HepG2 (cell line): Measurements from ENCODE around the gene ELF2. TPM values are rescaled to one million over a fixed set of nuclear protein-coding genes. Genes with fewer than 3 reads are reported as not detected.

Experiments used
- AGO1 ChIP-seq: fragments of 200-400 bp; formaldehyde crosslinking; IDR thresholded peaks from 2 replicates; pipeline ENCODE4 v1.6.1; 2017; ENCODE audit warnings: mild to moderate bottlenecking, low read depth, low read length, moderate library complexity; ENCODE audit not compliant: poor library complexity, severe bottlenecking
- DZIP1 ChIP-seq: sonication (generic); formaldehyde crosslinking; IDR thresholded peaks from 2 replicates; pipeline ENCODE4 v1.5.0; 2020; ENCODE audit warnings: mild to moderate bottlenecking, missing genetic modification reagents
- E2F1 ChIP-seq: sonication (generic); formaldehyde crosslinking; IDR thresholded peaks from 2 replicates; pipeline ENCODE4 v1.5.0; 2020; ENCODE audit warnings: missing genetic modification reagents
- ESRRA ChIP-seq: sonication (generic); formaldehyde crosslinking; IDR thresholded peaks from 2 replicates; pipeline ENCODE4 v1.5.1; 2020; ENCODE audit warnings: mild to moderate bottlenecking, low read depth, missing genetic modification reagents
- IKZF5 ChIP-seq: IDR thresholded peaks from 2 replicates; pipeline ENCODE4 v1.6.1; 2018; ENCODE audit warnings: missing genetic modification reagents, mild to moderate bottlenecking, missing compliant biosample characterization
- MIXL1 ChIP-seq: IDR thresholded peaks from 2 replicates; pipeline ENCODE4 v1.6.1; 2016
- NFRKB ChIP-seq: fragments of 450-650 bp; IDR thresholded peaks from 2 replicates; pipeline ENCODE4 v1.6.1; 2017
- PAF1 ChIP-seq: IDR thresholded peaks from 2 replicates; pipeline ENCODE4 v1.6.1; 2016; ENCODE audit warnings: missing genetic modification reagents, missing compliant biosample characterization
- SP1 ChIP-seq, 2 experiments: fragments of 450-650 bp in 1 of 2; sonication (generic) in 1 of 2; formaldehyde crosslinking in 1 of 2; IDR thresholded peaks; 2 replicates each; pipeline versions ENCODE4 v1.4.0 to v1.6.1; 2016 to 2020; ENCODE audit warnings: missing genetic modification reagents in 1 of 2
- THAP7 ChIP-seq: sonication (generic); formaldehyde crosslinking; IDR thresholded peaks from 2 replicates; pipeline ENCODE4 v1.8.1; 2023; ENCODE audit warnings: mild to moderate bottlenecking, missing genetic modification reagents
- ZNF101 ChIP-seq: sonication (generic); formaldehyde crosslinking; IDR thresholded peaks from 2 replicates; pipeline ENCODE4 v1.4.0; 2020; ENCODE audit warnings: mild to moderate bottlenecking, low read depth, missing genetic modification reagents, borderline replicate concordance
- ZNF224 ChIP-seq: sonication (generic); formaldehyde crosslinking; IDR thresholded peaks from 2 replicates; pipeline ENCODE4 v1.5.0; 2020; ENCODE audit warnings: mild to moderate bottlenecking, missing genetic modification reagents
- ZNF430 ChIP-seq: sonication (generic); formaldehyde crosslinking; IDR thresholded peaks from 2 replicates; pipeline ENCODE4 v1.9.0; 2021; ENCODE audit warnings: mild to moderate bottlenecking, missing genetic modification reagents
- ZNF597 ChIP-seq: sonication (generic); formaldehyde crosslinking; IDR thresholded peaks from 2 replicates; pipeline ENCODE4 v1.5.0; 2020; ENCODE audit warnings: missing genetic modification reagents
- ZNF646 ChIP-seq: sonication (generic); formaldehyde crosslinking; IDR thresholded peaks from 2 replicates; pipeline ENCODE4 v1.9.0; 2021; ENCODE audit warnings: mild to moderate bottlenecking, missing genetic modification reagents
- polyA plus RNA-seq, 8 experiments: library from polyadenylated mRNA; depleted of rRNA in 3 of 8; stranded (reverse) in 7 of 8; unstranded in 1 of 8; fragments of >200 nt; fragmentation: Illumina TruSeq in 4 of 8; extraction: Trizol in 4 of 8; gene quantifications; 2 replicates each; pipeline versions ENCODE4 v1.2.1 to v1.2.3, GENCODE V29; 2011 to 2016; ENCODE audit warnings: low read depth in 4 of 8, missing spikeins in 1 of 8, mixed read lengths in 1 of 8; ENCODE audit not compliant: insufficient read depth in 1 of 8
- total RNA-seq, 5 experiments: library from RNA; depleted of rRNA; stranded (reverse); fragments of >200 nt; fragmentation: Illumina TruSeq; extraction: Trizol; gene quantifications; 2 replicates each; pipeline ENCODE4 v1.2.3, GENCODE V29; 2016; ENCODE audit warnings: low read depth in 1 of 5

ELF2 gene
- total and polyA plus RNA-seq, 2 of the 13 experiments (the other 11 are each of a cell fraction or from before 2014, with no cell fraction given) = 28.6 to 35.4 TPM

- 0 out of 2 replicates have a peak, but pooled peaks have one; percentile 50 for TF ChIP-seq ESRRA (CRISPR knock-in tag)
- no peak for TF ChIP-seq ZNF224
- peak; percentile 51; the same call in 1 of the 2 replicates for TF ChIP-seq THAP7 (CRISPR knock-in tag)
- no peak for TF ChIP-seq ZNF101 (CRISPR knock-in tag)
- TF ChIP-seq MIXL1 (CRISPR knock-in tag) = no peak
- no peak for TF ChIP-seq NFRKB
- no peak; the same call in 1 of the 2 replicates for TF ChIP-seq ZNF430 (CRISPR knock-in tag)
- TF ChIP-seq E2F1 = no peak
- TF ChIP-seq PAF1 (CRISPR knock-in tag) = no peak
- TF ChIP-seq DZIP1 (CRISPR knock-in tag) = no peak
- TF ChIP-seq IKZF5 = peak; percentile 64; the same call in 1 of the 2 replicates
- TF ChIP-seq ZNF597 (CRISPR knock-in tag) = no peak
- TF ChIP-seq SP1 (IDR thresholded peaks at IDR 0.05) = 0 out of 2 replicates have a peak, but pooled peaks have one; percentile 10
- TF ChIP-seq SP1 (CRISPR knock-in tag; IDR thresholded peaks at IDR 0.05) = peak; percentile 38; the same call in 1 of the 2 replicates
- no peak for TF ChIP-seq ZNF646 (CRISPR knock-in tag)
- no peak for TF ChIP-seq AGO1
Measured at GRCh38 chr4:139176302-139177048, 543 bp downstream of the ELF2 start (continued).
